GM12878 (cell line): ENCODE measurements around the gene PTPN14. TPM values are rescaled to one million over a fixed set of nuclear protein-coding genes. Genes with fewer than 3 reads are reported as not detected.

Source experiments
- HDGF ChIP-seq: fragments of 450-650 bp; IDR thresholded peaks from 2 replicates; pipeline ENCODE4 v1.6.1; 2016; ENCODE audit warnings: antibody characterized with exemption
- KLF5 ChIP-seq: fragments of 450-650 bp; IDR thresholded peaks from 2 replicates; pipeline ENCODE4 v1.6.1; 2014; ENCODE audit warnings: mild to moderate bottlenecking; ENCODE audit not compliant: partially characterized antibody
- SMAD5 ChIP-seq: IDR thresholded peaks from 2 replicates; pipeline ENCODE4 v1.6.1; 2016; ENCODE audit warnings: antibody characterized with exemption, low read depth
- TAF1 ChIP-seq: IDR thresholded peaks from 2 replicates; pipeline ENCODE4 v1.6.1; 2011; ENCODE audit warnings: mild to moderate bottlenecking, low read depth, low read length, borderline replicate concordance
- polyA plus RNA-seq, 11 experiments: library from polyadenylated mRNA; depleted of rRNA in 4 of 11; unstranded in 6 of 11; stranded (reverse) in 5 of 11; fragments of >200 nt; fragmentation: Nextera tagmentation in 4 of 11; fragmentation: Illumina TruSeq in 1 of 11; extraction: Ambion mirVana in 4 of 11; extraction: Trizol in 1 of 11; gene quantifications; 1 replicate in 1 of 11; 2 replicates in 10 of 11; pipeline versions ENCODE4 v1.2.1 to v1.2.3, GENCODE V29; 2011 to 2016; ENCODE audit warnings: inconsistent platforms in 2 of 11, missing spikeins in 2 of 11, low read depth in 1 of 11
- total RNA-seq, 4 experiments: library from RNA; depleted of rRNA in 3 of 4; stranded (reverse); fragments of >200 nt in 3 of 4; fragmentation: Illumina TruSeq in 1 of 4; extraction: Trizol in 1 of 4; gene quantifications; 2 replicates each; pipeline versions ENCODE4 v1.2.1 to v1.2.3, GENCODE V29; 2013 to 2021
- TF ChIP-seq, protein P1 (sequence below): fragments of 450-650 bp; formaldehyde crosslinking; IDR thresholded peaks from 2 replicates; pipeline ENCODE4 v1.4.0; 2022; ENCODE audit warnings: mild to moderate bottlenecking, moderate library complexity
- TF ChIP-seq, protein P2 (sequence below): IDR thresholded peaks from 2 replicates; pipeline ENCODE4 v1.6.1; 2011; ENCODE audit warnings: mild to moderate bottlenecking, low read depth, low read length, moderate library complexity; ENCODE audit not compliant: insufficient replicate concordance

Gene PTPN14
- total and polyA plus RNA-seq, 10 of the 15 experiments (the other 5 are each of a cell fraction or from before 2014, with no cell fraction given) = 0.05 to 5.1 (median 0.44) TPM

DNA sequence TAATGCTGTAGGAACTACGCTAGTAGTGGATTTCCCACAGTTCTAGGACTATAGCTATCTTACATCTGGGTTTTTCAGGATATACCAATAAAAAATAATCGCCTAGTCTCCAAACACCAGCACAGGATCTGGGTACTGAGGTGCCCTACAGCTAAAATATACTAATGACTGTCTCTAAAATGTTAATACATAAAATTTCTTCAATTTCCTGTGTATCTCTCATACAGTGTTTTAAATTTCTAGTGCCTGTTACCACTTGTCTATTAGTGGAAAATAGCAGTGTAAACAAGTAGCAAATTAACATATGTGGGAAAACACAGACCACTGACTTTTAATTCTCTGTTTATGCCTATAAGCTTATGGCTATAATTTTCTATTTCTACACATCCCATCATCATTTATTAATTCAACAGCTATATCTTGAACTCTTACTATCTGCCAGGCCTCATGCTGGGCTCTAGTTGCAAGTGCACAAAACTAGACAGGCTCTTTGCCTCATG, 16.1 kb upstream of the PTPN14 start (continued):
- TF ChIP-seq, protein P1, sequence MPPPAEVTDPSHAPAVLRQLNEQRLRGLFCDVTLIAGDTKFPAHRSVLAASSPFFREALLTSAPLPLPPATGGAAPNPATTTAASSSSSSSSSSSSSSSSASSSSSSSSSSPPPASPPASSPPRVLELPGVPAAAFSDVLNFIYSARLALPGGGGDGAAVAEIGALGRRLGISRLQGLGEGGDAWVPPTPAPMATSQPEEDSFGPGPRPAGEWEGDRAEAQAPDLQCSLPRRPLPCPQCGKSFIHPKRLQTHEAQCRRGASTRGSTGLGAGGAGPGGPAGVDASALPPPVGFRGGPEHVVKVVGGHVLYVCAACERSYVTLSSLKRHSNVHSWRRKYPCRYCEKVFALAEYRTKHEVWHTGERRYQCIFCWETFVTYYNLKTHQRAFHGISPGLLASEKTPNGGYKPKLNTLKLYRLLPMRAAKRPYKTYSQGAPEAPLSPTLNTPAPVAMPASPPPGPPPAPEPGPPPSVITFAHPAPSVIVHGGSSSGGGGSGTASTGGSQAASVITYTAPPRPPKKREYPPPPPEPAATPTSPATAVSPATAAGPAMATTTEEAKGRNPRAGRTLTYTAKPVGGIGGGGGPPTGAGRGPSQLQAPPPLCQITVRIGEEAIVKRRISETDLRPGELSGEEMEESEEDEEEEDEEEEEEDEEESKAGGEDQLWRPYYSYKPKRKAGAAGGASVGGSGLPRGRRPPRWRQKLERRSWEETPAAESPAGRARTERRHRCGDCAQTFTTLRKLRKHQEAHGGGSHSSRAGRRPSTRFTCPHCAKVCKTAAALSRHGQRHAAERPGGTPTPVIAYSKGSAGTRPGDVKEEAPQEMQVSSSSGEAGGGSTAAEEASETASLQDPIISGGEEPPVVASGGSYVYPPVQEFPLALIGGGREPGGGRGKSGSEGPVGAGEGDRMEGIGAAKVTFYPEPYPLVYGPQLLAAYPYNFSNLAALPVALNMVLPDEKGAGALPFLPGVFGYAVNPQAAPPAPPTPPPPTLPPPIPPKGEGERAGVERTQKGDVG (CRISPR knock-in tag) = no peak
- TF ChIP-seq KLF5 = no peak
- TF ChIP-seq TAF1 = no peak
- TF ChIP-seq SMAD5 = no peak
- TF ChIP-seq, protein P2, sequence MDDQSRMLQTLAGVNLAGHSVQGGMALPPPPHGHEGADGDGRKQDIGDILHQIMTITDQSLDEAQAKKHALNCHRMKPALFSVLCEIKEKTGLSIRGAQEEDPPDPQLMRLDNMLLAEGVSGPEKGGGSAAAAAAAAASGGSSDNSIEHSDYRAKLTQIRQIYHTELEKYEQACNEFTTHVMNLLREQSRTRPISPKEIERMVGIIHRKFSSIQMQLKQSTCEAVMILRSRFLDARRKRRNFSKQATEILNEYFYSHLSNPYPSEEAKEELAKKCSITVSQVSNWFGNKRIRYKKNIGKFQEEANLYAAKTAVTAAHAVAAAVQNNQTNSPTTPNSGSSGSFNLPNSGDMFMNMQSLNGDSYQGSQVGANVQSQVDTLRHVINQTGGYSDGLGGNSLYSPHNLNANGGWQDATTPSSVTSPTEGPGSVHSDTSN = no peak
- TF ChIP-seq HDGF = no peak
